ENCODE data around the gene CTDSP2.
"Not testable (repeated sequence)": the region's sequence is repeated elsewhere in the genome, so short reads cannot be mapped to it uniquely, and the experiment has no call there.

CTDSP2 gene

DNA sequence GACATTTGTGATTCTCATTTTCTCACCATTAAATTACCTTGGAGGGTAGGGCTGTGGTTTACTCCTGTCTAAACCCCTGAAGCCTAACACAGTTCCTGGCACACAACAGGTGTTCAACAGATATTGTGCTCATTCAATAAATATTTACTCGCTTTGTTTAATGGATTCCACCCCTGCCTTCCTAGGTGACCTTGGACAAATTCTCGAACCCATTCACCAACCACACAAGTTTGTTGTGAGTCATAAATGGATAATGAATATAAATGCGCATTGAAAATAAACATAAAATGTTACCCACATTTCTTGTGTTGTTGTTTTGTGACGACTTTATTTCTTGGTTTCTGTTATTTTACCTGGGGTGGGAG is 64.3 kb downstream of the CTDSP2 start:
- no peak for DNase-seq (ENCODE audit: low spot score)

DNA sequence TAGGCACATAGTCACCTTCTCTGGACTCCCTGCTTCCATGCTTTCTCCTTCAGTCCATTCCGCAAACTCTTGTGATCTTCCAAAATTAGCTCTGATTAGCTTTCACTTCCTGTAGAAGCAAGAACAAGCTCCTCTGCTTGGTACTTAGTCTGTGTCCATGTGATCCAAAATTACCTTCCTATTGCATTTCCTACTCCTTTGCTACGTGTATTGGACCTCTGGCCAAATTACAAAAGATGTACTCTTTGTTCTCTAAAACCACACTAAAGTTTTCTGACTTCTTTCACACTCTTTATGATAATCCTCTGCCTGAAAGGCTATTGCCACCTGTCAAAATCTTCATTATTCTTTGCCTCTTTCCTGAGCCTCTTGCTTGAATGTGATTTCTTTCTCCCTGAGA is 64.7 kb downstream of the CTDSP2 start:
- no peak for DNase-seq (ENCODE audit: low spot score)

DNA sequence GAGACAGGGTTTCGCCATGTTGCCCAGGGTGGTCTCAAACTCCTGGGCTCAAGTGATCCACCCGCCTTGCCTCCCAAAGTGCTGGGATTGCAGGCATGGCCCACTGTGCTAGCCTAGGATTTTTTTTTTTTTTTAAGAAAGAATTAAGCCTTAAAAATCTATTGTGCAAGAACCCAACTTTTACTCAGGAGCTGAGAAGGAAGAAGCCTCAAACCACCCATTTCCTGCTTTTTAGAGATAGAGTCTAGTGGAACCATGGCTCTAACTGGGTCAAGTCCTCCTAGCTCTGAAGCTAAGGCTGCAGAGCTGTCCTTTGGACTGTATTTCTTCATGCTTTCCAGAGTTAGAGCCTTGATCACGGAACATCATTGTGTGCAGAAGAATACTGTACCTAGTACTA is 65.3 kb downstream of the CTDSP2 start:
- no peak for DNase-seq (ENCODE audit: low spot score)

DNA sequence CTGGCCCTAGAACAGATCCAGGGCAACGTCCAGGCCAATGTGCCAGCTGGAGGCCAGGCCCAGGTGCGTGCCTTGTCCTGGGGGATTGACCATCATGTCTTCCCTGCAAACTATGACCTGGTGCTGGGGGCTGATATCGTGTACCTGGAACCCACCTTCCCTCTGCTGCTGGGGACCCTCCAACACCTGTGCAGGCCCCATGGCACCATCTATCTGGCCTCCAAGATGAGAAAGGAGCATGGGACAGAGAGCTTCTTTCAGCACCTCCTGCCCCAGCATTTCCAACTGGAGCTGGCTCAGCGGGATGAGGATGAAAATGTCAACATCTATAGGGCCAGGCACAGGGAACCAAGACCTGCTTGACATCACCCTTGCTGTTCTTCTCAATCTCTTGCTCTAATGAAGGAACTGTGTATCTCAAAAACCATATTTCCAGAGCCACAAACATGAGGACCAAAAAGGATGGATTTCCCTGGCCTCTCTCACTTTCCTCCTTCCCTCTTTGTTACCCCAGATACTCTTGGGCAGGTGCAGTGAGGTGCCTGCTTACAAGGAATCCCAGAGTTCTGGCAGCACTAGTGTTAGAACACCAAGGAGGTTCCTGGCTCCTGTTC is 66.1 kb downstream of the CTDSP2 start:
- DNase-seq (ENCODE audit: low spot score): no peak

DNA sequence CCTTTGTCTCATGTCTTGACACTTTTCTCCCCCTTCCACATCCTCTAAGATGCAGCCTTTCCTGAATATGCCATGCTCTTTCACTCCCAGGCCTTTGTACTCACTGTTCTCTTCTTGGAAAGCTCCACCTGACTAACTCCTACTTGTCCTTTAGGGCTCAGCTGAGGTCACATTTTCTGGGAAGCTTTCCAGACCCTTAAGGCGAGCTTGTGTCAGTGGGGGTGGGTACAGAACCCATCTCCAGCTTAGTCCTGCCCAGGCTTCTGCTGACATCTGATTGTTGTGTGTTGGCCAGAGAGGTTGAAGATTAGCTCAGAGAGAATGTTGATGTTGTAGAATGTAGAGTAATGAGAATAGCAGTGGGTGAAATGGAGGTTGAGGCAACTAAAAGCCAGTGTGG is 66.8 kb downstream of the CTDSP2 start:
- DNase-seq (ENCODE audit: low spot score): no peak

DNA sequence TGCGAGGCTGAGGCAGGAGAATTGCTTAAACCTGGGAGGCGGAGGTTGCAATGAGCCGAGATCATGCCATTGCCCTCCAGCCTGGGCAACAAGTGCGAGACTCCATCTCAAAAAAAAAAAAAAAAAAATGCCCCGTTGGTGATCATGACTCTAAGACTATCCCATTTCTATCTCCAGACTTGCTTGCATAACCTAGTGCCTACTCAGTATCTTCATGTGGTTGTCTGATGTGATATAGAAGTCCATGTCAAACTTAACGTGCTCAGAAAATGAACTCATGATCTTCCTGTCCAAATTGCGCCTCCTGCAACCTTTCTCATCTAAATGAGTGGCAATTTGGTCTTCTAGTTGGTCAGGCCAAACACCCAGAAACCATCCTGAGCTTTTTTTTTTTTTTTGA is 68.6 kb downstream of the CTDSP2 start:
- no peak for DNase-seq (ENCODE audit: low spot score)

DNA sequence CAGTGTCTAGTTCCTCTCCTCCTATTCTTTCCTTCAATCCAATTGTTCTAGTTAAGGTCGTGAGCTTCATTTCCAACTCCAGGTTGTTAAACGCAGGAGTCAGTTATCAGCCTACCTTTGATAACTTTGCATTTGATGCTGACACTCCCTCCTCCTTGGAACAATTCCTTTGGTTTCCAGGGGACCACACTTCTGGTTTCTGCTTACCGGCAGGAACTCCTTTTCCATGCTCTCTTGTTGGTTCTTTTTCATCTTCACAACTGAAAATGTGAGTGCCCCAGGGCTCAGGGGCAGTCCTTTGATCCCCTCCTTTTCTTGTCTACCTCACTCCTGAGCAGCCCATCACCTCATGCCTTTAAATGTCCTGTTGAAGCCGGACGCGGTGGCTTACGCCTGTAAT is 69.2 kb downstream of the CTDSP2 start:
- no peak for DNase-seq (ENCODE audit: low spot score)

DNA sequence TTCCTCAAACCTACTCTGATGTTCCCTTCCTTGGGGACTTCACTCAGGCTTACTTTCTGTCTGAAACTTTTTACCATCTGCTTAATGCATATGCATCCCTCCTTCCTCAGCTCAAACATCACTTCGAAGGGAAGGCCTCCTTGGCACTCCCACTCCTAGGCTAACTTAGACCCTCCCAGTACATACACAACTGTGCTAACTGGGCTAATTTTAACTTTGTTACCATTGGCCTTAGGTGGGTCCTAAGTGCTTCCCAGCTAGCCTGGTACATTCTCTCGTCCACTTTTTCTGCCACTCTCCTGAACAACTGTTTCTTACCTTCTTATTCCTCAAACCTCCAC is 70.3 kb downstream of the CTDSP2 start:
- no peak for DNase-seq (ENCODE audit: low spot score)

DNA sequence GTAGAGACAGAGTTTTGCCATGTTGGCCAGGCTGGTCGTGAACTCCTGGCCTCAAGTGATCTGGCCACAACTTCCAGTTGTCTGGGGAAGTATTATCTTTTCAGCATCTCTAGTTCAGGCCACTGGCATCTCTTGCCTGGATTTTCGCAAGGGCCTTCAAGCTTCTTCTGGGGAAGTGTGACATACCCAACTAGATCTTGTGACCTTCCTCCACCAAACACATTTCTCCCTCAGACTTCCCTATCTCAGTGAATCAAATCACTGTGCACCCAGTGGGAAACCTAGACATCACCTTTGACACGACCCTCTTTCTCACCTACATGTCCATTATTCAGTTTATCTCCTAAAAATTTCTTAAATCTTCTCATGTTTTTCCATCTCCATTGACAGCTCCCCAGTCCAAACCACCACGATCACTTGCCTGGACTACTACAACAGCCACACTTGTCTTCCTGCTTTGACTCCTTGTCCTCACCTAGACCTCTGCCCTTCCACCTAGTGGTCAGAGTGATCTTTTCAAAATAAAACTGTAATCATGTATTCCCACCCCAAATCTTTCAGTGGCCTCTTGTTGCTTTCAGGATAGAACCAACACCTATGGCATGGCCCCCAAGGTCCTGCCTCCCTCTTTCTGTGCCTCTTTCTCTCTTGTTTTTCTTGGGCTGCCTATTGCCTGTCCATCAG is 70.8 kb downstream of the CTDSP2 start:
- no peak for DNase-seq (ENCODE audit: low spot score)

DNA sequence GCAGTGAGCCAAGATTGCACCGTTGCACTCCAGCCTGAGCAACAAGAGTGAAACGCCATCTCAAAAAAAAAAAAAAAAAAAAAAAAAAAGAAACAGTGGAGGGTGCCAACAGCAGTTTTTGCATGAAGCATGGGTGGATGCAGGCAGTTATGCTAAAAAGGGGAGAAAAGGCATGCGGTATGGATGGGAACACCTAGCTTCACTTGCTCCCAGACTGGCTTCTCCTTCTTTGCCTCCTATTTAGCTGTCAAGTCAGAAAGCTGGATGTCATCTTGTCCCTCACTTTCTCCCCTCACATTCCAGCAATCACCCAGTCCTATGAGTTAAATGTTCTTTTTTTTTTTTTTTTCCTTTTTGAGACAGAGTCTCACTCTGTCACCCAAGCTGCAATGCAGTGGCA is 71.5 kb downstream of the CTDSP2 start:
- DNase-seq (ENCODE audit: low spot score): no peak

DNA sequence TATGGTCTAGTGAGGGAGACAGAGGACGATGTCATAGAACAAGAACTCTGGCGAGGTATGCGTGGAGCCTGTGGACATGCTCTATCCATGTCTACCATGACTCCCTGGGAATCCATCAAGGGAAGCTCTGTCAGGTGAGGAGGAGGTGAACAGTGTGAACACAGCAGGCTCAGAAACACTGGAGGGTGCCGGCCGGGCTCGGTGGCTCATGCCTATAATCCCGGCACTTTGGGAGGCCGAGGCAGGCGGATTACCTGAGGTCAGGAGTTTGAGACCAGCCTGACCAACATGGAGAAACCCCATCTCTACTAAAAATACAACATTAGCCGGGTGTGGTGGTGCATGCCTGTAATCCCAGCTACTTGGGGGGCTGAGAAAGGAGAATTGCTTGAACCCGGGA is 71.9 kb downstream of the CTDSP2 start:
- DNase-seq (ENCODE audit: low spot score): not testable (repeated sequence)

DNA sequence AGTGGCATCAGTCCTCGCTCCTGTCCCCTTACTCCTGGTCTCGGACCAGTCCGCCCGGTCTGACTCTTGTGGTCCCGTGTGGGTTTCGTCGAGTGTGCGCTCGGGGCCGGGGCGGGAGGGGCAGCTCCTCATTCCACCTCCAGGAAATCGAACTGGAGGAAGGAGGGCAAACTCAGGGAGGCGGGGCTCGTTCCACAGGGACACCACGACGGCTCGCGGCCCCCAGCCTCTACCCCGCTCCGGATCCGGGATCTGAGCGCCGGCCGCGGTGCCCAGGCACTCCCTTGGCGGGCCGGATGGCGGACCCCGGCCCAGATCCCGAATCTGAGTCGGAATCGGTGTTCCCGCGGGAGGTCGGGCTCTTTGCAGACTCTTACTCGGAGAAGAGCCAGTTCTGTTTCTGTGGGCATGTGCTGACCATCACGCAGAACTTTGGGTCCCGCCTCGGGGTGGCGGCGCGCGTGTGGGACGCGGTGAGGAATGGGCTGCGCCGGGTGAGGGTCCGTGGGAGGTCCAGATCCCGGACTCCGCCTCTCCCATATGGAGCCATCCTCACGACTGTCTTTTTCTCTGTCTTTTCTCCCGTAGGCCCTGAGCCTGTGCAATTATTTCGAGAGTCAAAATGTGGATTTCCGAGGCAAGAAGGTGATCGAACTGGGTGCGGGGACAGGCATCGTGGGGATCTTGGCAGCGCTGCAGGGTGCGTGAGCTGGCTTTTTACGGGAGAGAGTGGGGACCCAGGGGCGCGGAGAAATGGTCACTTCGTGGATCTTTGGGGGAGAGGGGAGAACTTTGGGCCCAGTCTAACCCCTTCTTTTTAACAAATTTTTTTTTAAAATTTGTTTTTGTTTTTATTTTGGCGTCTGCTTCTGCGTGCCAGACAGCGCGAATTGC is 73.9 kb downstream of the CTDSP2 start, which contains the start of gene EEF1AKMT3:
EEF1AKMT3 (plus strand) TSS at position 186 of the 894 bp plus-strand sequence; CDS start at position 297, 111 bp downstream.
- DNase-seq (ENCODE audit: low spot score): peak; percentile 37

DNA sequence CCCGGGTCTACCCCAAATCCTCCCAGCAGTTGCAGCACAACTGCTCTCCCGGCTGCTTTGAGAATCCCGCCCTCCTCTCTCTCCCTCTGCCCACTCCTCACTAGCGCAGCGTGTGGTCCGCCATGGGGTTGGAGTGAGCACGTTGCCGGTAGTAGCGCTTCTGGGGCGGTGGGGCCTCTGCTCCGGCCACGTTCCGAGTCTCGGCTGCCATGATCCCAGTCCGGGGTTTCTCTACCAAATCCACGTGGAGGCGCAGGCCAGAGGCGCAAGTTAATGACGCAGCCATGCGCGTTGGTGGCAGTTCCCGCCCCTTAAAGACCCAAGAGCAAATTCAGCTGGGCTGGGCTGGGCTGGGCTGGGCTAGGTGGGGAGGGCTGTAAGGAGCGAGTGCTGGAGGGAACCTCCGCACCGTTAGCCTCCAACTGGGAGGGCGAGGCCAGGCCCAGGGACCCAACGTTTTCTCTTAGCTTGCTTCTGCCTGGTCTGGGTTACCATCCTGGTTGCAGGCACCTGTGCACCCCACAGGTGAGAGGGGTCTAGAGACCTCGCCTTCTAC is 74.6 kb downstream of the CTDSP2 start, which contains the start of gene METTL1:
METTL1 (minus strand) TSS at position 233 of the 556 bp plus-strand sequence; CDS start at position 211, 22 bp downstream.
- peak; percentile 97 for DNase-seq (ENCODE audit: low spot score)

DNA sequence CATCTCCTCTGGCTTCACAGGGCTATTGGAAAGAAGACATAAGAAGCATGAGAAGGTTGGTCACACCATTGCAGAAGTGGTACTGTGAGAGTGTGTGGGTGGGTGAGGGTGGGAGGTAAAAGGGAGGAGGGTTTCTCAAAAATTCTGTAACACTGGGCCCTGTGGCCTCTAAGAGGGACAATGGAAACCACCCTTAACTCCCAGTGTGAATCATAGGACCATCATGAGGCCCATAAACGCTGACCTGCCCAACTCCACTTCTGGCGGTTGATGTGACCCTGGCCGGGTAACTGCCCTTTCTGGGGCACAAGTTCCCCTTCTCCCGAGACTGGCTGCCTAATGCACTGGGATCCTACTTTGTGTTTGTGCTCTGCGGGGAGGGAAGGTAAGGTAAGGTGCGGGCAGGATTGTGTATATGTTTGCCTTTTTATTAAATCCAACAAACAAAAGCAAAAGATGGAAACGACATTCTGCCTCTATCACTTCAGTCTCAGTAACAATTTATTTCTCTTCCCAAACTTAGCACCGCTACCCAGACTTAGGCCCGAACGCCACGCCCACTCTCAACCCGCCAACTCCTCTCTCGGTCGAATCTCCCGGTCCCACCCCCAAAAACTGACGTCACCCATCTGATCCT is 75.2 kb downstream of the CTDSP2 start:
- DNase-seq (ENCODE audit: low spot score): peak; percentile 92

DNA sequence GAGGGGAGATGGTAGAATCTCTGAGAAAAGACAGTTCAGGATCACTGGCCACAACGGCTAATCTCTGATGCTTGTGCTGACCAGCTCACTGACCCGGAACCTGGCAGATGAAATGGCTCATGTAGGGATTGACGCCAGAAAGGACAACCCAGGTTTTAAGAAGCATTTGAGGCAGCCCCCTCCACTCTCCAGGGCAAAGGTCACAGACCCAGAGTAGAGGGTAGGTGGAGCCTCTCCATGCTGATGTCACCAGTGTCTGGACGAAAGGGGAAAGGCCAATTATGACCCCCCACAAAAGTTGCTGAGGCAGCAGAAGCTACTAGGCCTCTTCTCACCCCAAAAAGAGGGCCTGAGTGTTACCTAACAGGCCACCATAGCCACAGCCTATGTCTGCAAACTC is 75.8 kb downstream of the CTDSP2 start:
- no peak for DNase-seq (ENCODE audit: low spot score)
